Measurements from ENCODE around the gene FBXW9.
"Not testable (repeated sequence)": the region's sequence is repeated elsewhere in the genome, so short reads cannot be mapped to it uniquely, and the experiment has no call there.

Gene FBXW9

GRCh38 chr19:12730064-12730463 is 33.6 kb upstream of the FBXW9 start:
- Histone ChIP-seq H4K20me1 (ENCODE audit: insufficient read depth, low read length) (peaks cover 47% of the 10 kb centered on the region), H3K79me2 (ENCODE audit: insufficient read depth, low read length) (peaks cover 47% of the 10 kb centered on the region), H2AFZ (ENCODE audit: low read depth, low read length) (no peak overlapping the region), H3K27ac (ENCODE audit: low read length) (no peak overlapping the region), H3K9me3 (ENCODE audit: insufficient read depth, low read length, severe bottlenecking) (no peaks in the 10 kb centered on the region), H3K27me3 (ENCODE audit: insufficient read depth, low read length, poor library complexity) (no peaks in the 10 kb centered on the region), H3K4me3 (ENCODE audit: low read depth in 1 of 2, low read length in 2 of 2) (no peak overlapping the region), H3K4me1 (ENCODE audit: insufficient read depth, low read length) (peaks cover 24% of the 10 kb centered on the region), H3K9ac (ENCODE audit: low read depth, low read length) (no peak overlapping the region), H3K36me3 (ENCODE audit: insufficient read depth, low read length) (peaks cover 53% of the 10 kb centered on the region), H3K4me2 (ENCODE audit: insufficient read depth, low read length) (no peak overlapping the region)
- no peak for ATAC-seq (ENCODE audit: insufficient read depth, low read depth)
- DNase-seq, result no peak
- TF ChIP-seq CTCF (IDR thresholded peaks at IDR 0.05; ENCODE audit: borderline replicate concordance, extremely low read depth, low read length, poor library complexity, severe bottlenecking), result no peak
- no peak for TF ChIP-seq EZH2 (IDR thresholded peaks at IDR 0.05; ENCODE audit: borderline replicate concordance, low read depth, low read length, severe bottlenecking)

DNA sequence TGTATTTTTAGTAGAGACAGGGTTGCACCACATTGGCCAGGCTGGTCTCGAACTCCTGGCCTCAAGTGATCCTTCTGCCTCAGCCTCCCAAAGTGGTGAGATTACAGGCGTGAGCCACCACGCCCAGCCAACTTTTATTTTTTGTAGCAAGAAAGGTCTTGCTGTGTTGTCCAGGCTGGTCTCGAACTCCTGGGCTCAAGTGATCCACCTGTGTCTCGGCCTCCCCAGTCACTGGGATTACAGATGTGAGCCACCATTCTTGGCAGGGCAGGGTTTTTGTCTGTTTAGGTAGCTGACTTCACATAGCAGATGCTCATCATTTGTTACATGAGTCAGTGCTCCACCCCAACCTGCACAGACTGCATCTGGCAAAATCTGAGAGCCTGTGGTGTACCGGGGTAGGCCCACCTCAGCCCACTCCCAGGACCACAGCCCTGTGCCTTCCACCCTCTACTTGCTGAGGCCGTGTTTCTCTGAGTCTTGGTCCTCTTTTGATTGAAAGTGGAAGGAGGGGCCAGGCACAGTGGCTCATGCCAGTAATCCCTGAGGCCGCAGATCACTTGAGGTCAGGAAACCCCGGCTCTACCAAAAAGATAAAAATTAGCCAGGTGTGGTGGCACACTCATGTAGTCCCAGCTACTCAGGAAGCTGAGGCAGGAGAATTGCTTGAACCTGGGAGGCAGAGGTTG is 31.5 kb upstream of the FBXW9 start:
- peaks cover 36% of the 10 kb centered on the region for H4K20me1 ChIP-seq (ENCODE audit: insufficient read depth, low read length)
- no peak overlapping the region for H2AFZ ChIP-seq (ENCODE audit: low read depth, low read length)
- H3K27ac ChIP-seq (ENCODE audit: low read length), result no peak overlapping the region
- peaks cover 47% of the 10 kb centered on the region for H3K79me2 ChIP-seq (ENCODE audit: insufficient read depth, low read length)
- H3K9me3 ChIP-seq (ENCODE audit: insufficient read depth, low read length, severe bottlenecking), result no peaks in the 10 kb centered on the region
- peaks cover 29% of the 10 kb centered on the region for H3K4me1 ChIP-seq (ENCODE audit: insufficient read depth, low read length)
- peaks cover 48% of the 10 kb centered on the region for H3K36me3 ChIP-seq (ENCODE audit: insufficient read depth, low read length)
- DNase-seq (no peak), ATAC-seq (ENCODE audit: insufficient read depth, low read depth) (no peak)
- no peak for TF ChIP-seq EZH2 (IDR thresholded peaks at IDR 0.05; ENCODE audit: borderline replicate concordance, low read depth, low read length, severe bottlenecking)
- no peak for TF ChIP-seq CTCF (IDR thresholded peaks at IDR 0.05; ENCODE audit: borderline replicate concordance, extremely low read depth, low read length, poor library complexity, severe bottlenecking)
- H3K9ac ChIP-seq (ENCODE audit: low read depth, low read length), result no peak overlapping the region
- H3K4me2 ChIP-seq (ENCODE audit: insufficient read depth, low read length), result no peak overlapping the region
- no peaks in the 10 kb centered on the region for H3K27me3 ChIP-seq (ENCODE audit: insufficient read depth, low read length, poor library complexity)
- no peak overlapping the region for H3K4me3 ChIP-seq (ENCODE audit: low read depth in 1 of 2, low read length in 2 of 2)

GRCh38 chr19:12726988-12727316 is 30.5 kb upstream of the FBXW9 start:
- no peak overlapping the region for H3K9ac ChIP-seq (ENCODE audit: low read depth, low read length)
- TF ChIP-seq CTCF (IDR thresholded peaks at IDR 0.05; ENCODE audit: borderline replicate concordance, extremely low read depth, low read length, poor library complexity, severe bottlenecking) (no peak), EZH2 (IDR thresholded peaks at IDR 0.05; ENCODE audit: borderline replicate concordance, low read depth, low read length, severe bottlenecking) (no peak)
- H3K4me3 ChIP-seq (ENCODE audit: low read depth in 1 of 2, low read length in 2 of 2), result no peak overlapping the region
- no peaks in the 10 kb centered on the region for H3K9me3 ChIP-seq (ENCODE audit: insufficient read depth, low read length, severe bottlenecking)
- H3K79me2 ChIP-seq (ENCODE audit: insufficient read depth, low read length), result peaks cover 46% of the 10 kb centered on the region
- no peak overlapping the region for H2AFZ ChIP-seq (ENCODE audit: low read depth, low read length)
- no peaks in the 10 kb centered on the region for H3K27me3 ChIP-seq (ENCODE audit: insufficient read depth, low read length, poor library complexity)
- ATAC-seq (ENCODE audit: insufficient read depth, low read depth) (no peak), DNase-seq (no peak)
- H3K4me2 ChIP-seq (ENCODE audit: insufficient read depth, low read length), result no peak overlapping the region
- H4K20me1 ChIP-seq (ENCODE audit: insufficient read depth, low read length), result peaks cover 29% of the 10 kb centered on the region
- peaks cover 46% of the 10 kb centered on the region for H3K36me3 ChIP-seq (ENCODE audit: insufficient read depth, low read length)
- no peak overlapping the region for H3K27ac ChIP-seq (ENCODE audit: low read length)
- H3K4me1 ChIP-seq (ENCODE audit: insufficient read depth, low read length), result peaks cover 19% of the 10 kb centered on the region

DNA sequence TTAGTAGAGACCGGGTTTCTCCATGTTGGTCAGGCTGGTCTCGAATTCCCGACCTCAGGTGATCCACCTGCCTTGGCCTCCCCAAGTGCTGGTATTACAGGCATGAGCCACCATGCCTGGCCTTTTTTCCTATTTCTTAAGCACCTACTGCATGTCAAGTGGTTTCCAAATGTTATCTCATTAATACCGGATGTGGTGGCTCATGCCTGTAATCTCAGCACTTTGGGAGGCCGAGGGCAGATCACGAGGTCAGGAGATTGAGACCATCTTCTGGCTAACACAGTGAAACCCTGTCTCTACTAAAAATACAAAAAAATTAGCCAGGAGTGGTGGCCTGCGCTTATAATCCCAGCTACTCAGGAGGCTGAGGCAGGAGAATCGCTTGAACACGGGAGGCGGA is 29.2 kb upstream of the FBXW9 start:
- peaks cover 27% of the 10 kb centered on the region for H3K4me1 ChIP-seq (ENCODE audit: insufficient read depth, low read length)
- peaks cover 30% of the 10 kb centered on the region for H4K20me1 ChIP-seq (ENCODE audit: insufficient read depth, low read length)
- peaks cover 41% of the 10 kb centered on the region for H3K36me3 ChIP-seq (ENCODE audit: insufficient read depth, low read length)
- H3K79me2 ChIP-seq (ENCODE audit: insufficient read depth, low read length), result peaks cover 46% of the 10 kb centered on the region
- H3K9ac ChIP-seq (ENCODE audit: low read depth, low read length); H3K4me2 ChIP-seq (ENCODE audit: insufficient read depth, low read length); H2AFZ ChIP-seq (ENCODE audit: low read depth, low read length); ATAC-seq (ENCODE audit: insufficient read depth, low read depth); H3K27me3 ChIP-seq (ENCODE audit: insufficient read depth, low read length, poor library complexity); DNase-seq; H3K4me3 ChIP-seq (ENCODE audit: low read depth in 1 of 2, low read length in 2 of 2); H3K27ac ChIP-seq (ENCODE audit: low read length); H3K9me3 ChIP-seq (ENCODE audit: insufficient read depth, low read length, severe bottlenecking): not testable (repeated sequence)
